Measurements from ENCODE around the gene MAP3K12. TPM values are rescaled to one million over a fixed set of nuclear protein-coding genes. Genes with fewer than 3 reads are reported as not detected.

The MAP3K12 gene
- total RNA-seq, 1 donor from 2014 or later, result 19.1 TPM

Other genes with a start within 250 kb of the MAP3K12 start
- 4.8 and 16.5 TPM in 2 replicates for gene ESPL1, start 231.2 kb downstream of the MAP3K12 start, total RNA-seq
- gene PFDN5, start 203.9 kb downstream of the MAP3K12 start, total RNA-seq, result 185 and 491 TPM in 2 replicates
- gene MYG1, start 199.8 kb downstream of the MAP3K12 start, total RNA-seq, result 35.2 and 43.1 TPM in 2 replicates
- gene AAAS, start 177.8 kb downstream of the MAP3K12 start, total RNA-seq, result 38.6 and 44.3 TPM in 2 replicates
- not detected in 2 replicates for gene SP7, start 163.1 kb downstream of the MAP3K12 start, total RNA-seq
- gene SP1, start 119.3 kb downstream of the MAP3K12 start, total RNA-seq, result 32.7 and 47.1 TPM in 2 replicates
- not detected in 2 replicates for gene AMHR2, start 75.6 kb downstream of the MAP3K12 start, total RNA-seq
- 12.6 and 18.0 TPM in 2 replicates for gene PRR13, start 57.7 kb downstream of the MAP3K12 start, total RNA-seq
- gene PCBP2, start 47.4 kb downstream of the MAP3K12 start, total RNA-seq, result 417 and 525 TPM in 2 replicates
- gene TARBP2, start 1.8 kb upstream of the MAP3K12 start, total RNA-seq, result 38.8 and 48.3 TPM in 2 replicates
- gene NPFF, start 8.0 kb upstream of the MAP3K12 start, total RNA-seq, result not detected in 2 replicates
- 12.9 and 14.9 TPM in 2 replicates for gene ATF7, start 126.9 kb upstream of the MAP3K12 start, total RNA-seq
- gene ATP5MC2, start 176.6 kb upstream of the MAP3K12 start, total RNA-seq, result 130 and 195 TPM in 2 replicates
- gene CALCOCO1, start 228.0 kb upstream of the MAP3K12 start, total RNA-seq, result 87.6 and 98.4 TPM in 2 replicates

Data from dermis blood vessel endothelial cell (primary cell).